ENCODE results near the gene PDE1A.
A peak's percentile ranks its signal among the peaks of the same experiment; 100 is the strongest.

The PDE1A gene

GRCh38 chr2:182261860-182262387, 164.9 kb downstream of the PDE1A start:
- DNase-seq = no peak

GRCh38 chr2:182259629-182260150, 167.1 kb downstream of the PDE1A start:
- DNase-seq = no peak

DNA sequence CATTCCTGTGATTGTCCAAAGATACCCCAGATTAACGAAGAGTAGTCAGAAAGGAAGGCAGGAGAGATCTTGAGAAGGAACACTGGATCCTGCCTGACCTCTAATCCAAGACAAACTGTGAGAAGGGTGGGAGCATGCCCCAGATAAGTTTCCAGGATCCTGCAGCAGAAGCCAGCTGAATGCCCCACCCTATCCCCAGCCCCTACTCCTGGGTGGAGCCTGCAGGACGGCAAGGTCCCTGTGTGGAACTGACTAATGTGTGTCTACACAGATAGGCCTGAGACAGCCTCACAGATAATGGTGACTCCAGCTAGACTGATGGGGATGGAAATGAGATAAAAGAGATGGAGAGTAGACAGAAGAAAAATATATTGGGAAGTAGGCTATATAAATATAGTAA, 174.3 kb downstream of the PDE1A start:
- no peak for DNase-seq

- no peak for DNase-seq
Measured at GRCh38 chr2:182248898-182249297, 177.9 kb downstream of the PDE1A start.

- peak; percentile 31 for DNase-seq
Measured at GRCh38 chr2:182248362-182248761, 178.5 kb downstream of the PDE1A start.

DNA sequence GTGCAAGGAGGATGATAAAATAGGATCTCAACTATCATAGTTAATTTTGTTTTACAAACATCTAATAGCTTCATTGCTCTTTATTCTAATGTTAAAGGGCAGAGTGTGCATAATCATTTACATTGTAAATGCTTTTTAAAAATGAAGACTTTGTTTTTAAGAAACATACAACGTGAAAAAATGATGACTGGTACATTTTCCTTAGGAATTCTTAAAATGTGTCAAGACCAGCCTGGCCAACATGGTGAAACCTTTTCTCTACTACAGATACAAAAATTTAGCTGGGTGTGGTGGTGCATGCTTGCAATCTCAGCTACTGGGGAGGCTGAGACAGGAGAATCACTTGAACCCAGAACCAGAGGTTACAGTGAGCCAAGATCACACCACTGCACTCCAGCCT, 179.0 kb downstream of the PDE1A start:
- DNase-seq = no peak

- no peak for DNase-seq
Measured at GRCh38 chr2:182245963-182246362, 180.9 kb downstream of the PDE1A start.

DNA sequence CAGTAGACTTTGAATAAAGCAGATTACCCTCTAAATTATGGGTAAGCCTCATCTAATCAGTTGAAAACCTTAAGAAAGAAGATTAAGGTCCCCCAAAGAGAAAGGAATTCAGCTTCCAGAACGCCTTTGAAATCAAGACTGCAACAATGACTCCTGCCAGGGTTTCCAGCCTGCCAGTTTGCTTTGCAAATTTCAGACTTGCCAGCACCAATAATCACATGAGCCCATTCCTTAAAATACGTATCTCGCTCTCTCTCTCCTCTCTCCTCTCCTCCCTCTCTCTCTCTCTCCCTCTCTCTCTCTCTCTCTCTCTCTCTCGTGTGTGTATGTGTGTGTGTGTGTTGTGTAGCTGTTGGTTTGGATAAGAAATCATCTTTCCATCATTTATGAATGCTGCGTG, 184.2 kb downstream of the PDE1A start:
- DNase-seq = no peak

DNA sequence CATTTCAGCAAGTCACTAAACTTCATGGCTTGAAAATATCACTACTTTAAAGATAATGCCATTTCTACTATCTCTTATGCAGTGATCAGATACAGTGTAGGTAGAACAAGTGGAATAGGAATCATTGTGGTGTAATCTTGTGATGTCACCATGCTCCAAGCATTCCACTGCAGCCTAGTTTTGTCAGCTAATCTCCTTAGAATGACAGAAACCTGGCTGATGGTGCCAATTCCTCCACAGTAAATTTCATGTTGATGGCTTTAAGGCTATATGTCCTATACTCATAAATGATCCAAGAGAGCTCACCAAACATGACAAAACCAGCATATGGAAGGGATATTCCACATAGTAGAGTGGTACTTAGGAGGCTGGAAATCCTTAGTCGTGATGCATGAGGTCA, 184.9 kb downstream of the PDE1A start:
- DNase-seq = no peak

DNA sequence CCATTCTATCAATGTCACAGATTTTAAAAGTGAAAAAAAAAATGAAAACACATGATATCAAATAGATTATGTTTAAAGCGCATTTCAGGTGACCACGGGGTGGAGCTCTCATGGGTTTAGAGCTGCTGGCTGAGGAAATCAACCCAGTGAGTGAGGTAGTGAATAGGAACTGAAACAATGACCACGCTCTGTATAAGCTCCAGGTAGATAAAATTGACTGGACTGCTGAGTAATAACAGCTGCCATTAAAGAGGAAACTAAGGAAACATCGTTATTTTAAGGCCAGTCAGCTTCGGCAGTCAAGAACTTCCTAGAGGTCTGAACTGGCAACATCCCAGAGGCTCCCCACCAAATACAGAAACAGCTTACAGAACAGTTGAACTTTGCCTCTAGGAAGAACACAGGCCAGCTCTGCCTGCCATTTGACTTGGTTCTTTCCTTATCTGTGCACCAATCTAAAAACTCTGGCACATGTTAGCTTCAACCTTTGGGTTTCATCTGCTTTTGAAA, 185.9 kb downstream of the PDE1A start:
- peak; percentile 91 for DNase-seq

GRCh38 chr2:182230561-182230960, 196.3 kb downstream of the PDE1A start:
- no peak for DNase-seq

- DNase-seq = no peak
Measured at GRCh38 chr2:182229297-182229696, 197.5 kb downstream of the PDE1A start.

- no peak for DNase-seq
Measured at GRCh38 chr2:182228741-182229140, 198.1 kb downstream of the PDE1A start.

GRCh38 chr2:182228073-182228473, 198.8 kb downstream of the PDE1A start:
- DNase-seq = peak; percentile 32

DNA sequence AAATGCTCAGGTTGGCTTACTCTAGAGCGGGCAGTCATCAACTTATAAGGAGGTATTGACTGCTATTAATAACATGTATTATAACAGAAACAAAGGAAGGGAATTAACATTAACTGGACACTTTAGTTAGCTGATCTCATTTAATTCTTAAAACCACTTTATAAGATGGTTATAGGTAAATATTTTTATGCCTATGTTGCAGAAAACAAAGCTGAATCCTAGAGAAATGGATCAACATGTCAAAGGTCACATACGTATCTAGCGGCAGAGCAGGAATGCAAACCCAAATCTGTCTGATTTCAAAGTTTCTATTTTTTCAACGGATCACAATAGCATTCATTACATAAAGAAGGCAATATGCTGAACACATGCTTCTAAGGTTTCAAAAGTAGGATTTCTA, 200.0 kb downstream of the PDE1A start:
- no peak for DNase-seq

- no peak for DNase-seq
Measured at GRCh38 chr2:182224669-182225068, 202.2 kb downstream of the PDE1A start.

- DNase-seq = no peak
Measured at GRCh38 chr2:182220998-182221397, 205.8 kb downstream of the PDE1A start.

GRCh38 chr2:182220335-182220734, 206.5 kb downstream of the PDE1A start:
- DNase-seq = no peak

DNA sequence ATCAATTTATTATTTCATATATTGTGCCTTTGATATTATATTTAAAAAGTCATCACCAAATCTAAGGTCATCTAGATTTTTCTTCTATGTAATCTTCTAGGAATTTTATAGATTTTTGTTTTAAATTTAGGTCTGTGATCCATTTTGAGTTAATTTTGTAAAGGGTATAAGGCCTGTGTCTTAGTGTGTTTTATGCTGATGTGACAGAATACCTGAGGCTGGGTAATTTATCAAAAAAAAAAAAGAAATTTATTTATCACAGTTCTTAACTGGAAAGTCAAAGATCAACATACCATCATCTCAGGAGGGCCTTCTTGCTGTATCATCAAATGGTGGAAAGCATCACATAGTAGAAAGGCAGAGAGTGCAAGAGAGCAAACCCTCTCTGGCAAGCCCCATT, 216.2 kb downstream of the PDE1A start:
- DNase-seq = no peak

- DNase-seq = no peak
Measured at GRCh38 chr2:182208421-182208820, 218.4 kb downstream of the PDE1A start.

- no peak for DNase-seq
Measured at GRCh38 chr2:182207049-182207746, 219.6 kb downstream of the PDE1A start.

- no peak for DNase-seq
Measured at GRCh38 chr2:182197529-182197928, 229.3 kb downstream of the PDE1A start.

- DNase-seq = no peak
Measured at GRCh38 chr2:182193291-182193690, 233.5 kb downstream of the PDE1A start.

GRCh38 chr2:182191061-182191460, 235.8 kb downstream of the PDE1A start:
- DNase-seq = no peak

GRCh38 chr2:182187130-182187529, 239.7 kb downstream of the PDE1A start:
- no peak for DNase-seq
